ENCODE results near the gene UBE3A.

The UBE3A gene

DNA sequence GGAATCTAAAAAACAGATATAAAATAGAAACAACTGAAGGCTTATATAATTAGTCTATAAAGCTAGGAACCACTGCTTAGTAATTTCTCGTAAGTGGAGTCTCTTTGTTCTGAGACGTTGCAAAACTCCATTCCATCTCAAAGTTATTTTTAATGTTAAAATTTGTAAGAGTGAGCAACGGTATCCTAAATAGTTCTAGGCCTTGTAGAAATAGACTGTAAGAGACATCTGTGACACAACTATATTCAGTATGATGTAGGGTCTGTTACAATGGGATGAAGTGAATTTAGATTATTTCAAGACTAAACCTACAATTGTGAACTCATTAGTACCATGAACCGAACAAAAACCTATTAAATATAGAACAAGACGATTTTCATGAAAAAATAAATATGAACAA lies 57.2 kb downstream of the UBE3A start:
- H3K4me3 ChIP-seq (ENCODE audit: low read depth, low read length), result no peak overlapping the region
- peaks cover 24% of the 10 kb centered on the region for H3K36me3 ChIP-seq (ENCODE audit: insufficient read depth, low read length)
- no peak overlapping the region for H3K27ac ChIP-seq (ENCODE audit: low read depth, low read length)
- H2AFZ ChIP-seq (ENCODE audit: low read length, unreplicated experiment), result no peak overlapping the region
- peaks cover 30% of the 10 kb centered on the region for H3K4me1 ChIP-seq (ENCODE audit: control insufficient read depth, insufficient read depth, low read length, unreplicated experiment)
- peaks cover 88% of the 10 kb centered on the region for H3K79me2 ChIP-seq (ENCODE audit: control insufficient read depth, insufficient read depth, low read length, unreplicated experiment)
- H3K27me3 ChIP-seq (ENCODE audit: insufficient read depth, low read length), result no peaks in the 10 kb centered on the region

- Histone ChIP-seq H3K79me2 (ENCODE audit: control insufficient read depth, insufficient read depth, low read length, unreplicated experiment) (peaks cover 85% of the 10 kb centered on the region), H3K27ac (ENCODE audit: low read depth, low read length) (peak overlapping the region; percentile 61), H3K4me3 (ENCODE audit: low read depth, low read length) (no peak overlapping the region), H3K4me1 (ENCODE audit: control insufficient read depth, insufficient read depth, low read length, unreplicated experiment) (peaks cover 30% of the 10 kb centered on the region), H3K27me3 (ENCODE audit: insufficient read depth, low read length) (no peaks in the 10 kb centered on the region), H2AFZ (ENCODE audit: low read length, unreplicated experiment) (no peak overlapping the region), H3K36me3 (ENCODE audit: insufficient read depth, low read length) (peaks cover 33% of the 10 kb centered on the region)
Measured at GRCh38 chr15:25378501-25378901, 60.3 kb downstream of the UBE3A start.

DNA sequence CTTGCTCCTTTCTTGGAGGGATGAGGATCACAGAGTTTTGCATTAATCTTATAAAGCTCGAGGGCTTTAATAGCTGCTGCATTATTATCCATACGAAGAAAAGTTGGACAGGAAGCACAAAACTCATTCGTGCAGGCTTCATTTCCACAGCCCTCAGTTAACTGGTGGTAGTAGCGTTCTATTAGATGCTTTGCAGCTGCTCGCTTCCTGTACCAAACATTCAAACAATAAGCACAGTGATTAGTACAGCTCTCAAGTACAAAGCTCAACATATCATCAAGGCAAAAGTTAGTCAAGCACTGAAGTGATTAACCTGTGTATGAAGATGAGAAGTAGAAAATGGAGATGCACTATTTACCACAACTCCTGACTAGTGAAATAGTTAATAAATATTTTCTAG lies 63.3 kb downstream of the UBE3A start:
- H3K36me3 ChIP-seq (ENCODE audit: insufficient read depth, low read length), result peaks cover 36% of the 10 kb centered on the region
- no peak overlapping the region for H2AFZ ChIP-seq (ENCODE audit: low read length, unreplicated experiment)
- H3K27me3 ChIP-seq (ENCODE audit: insufficient read depth, low read length), result no peaks in the 10 kb centered on the region
- H3K4me3 ChIP-seq (ENCODE audit: low read depth, low read length), result no peak overlapping the region
- no peak overlapping the region for H3K27ac ChIP-seq (ENCODE audit: low read depth, low read length)
- peaks cover 39% of the 10 kb centered on the region for H3K4me1 ChIP-seq (ENCODE audit: control insufficient read depth, insufficient read depth, low read length, unreplicated experiment)
- peaks cover 65% of the 10 kb centered on the region for H3K79me2 ChIP-seq (ENCODE audit: control insufficient read depth, insufficient read depth, low read length, unreplicated experiment)

GRCh38 chr15:25374143-25374542 lies 64.7 kb downstream of the UBE3A start:
- Histone ChIP-seq H3K4me1 (ENCODE audit: control insufficient read depth, insufficient read depth, low read length, unreplicated experiment) (peaks cover 33% of the 10 kb centered on the region), H3K4me3 (ENCODE audit: low read depth, low read length) (no peak overlapping the region), H3K36me3 (ENCODE audit: insufficient read depth, low read length) (peaks cover 42% of the 10 kb centered on the region), H3K79me2 (ENCODE audit: control insufficient read depth, insufficient read depth, low read length, unreplicated experiment) (peaks cover 66% of the 10 kb centered on the region), H3K27ac (ENCODE audit: low read depth, low read length) (no peak overlapping the region), H2AFZ (ENCODE audit: low read length, unreplicated experiment) (no peak overlapping the region), H3K27me3 (ENCODE audit: insufficient read depth, low read length) (no peaks in the 10 kb centered on the region)

GRCh38 chr15:25372298-25372697 lies 66.5 kb downstream of the UBE3A start:
- H3K36me3 ChIP-seq (ENCODE audit: insufficient read depth, low read length), result peaks cover 42% of the 10 kb centered on the region
- peak overlapping the region; percentile 50 for H3K27ac ChIP-seq (ENCODE audit: low read depth, low read length)
- H3K27me3 ChIP-seq (ENCODE audit: insufficient read depth, low read length), result no peaks in the 10 kb centered on the region
- peaks cover 15% of the 10 kb centered on the region for H3K4me1 ChIP-seq (ENCODE audit: control insufficient read depth, insufficient read depth, low read length, unreplicated experiment)
- H3K79me2 ChIP-seq (ENCODE audit: control insufficient read depth, insufficient read depth, low read length, unreplicated experiment), result peaks cover 58% of the 10 kb centered on the region
- H2AFZ ChIP-seq (ENCODE audit: low read length, unreplicated experiment), result no peak overlapping the region
- no peak overlapping the region for H3K4me3 ChIP-seq (ENCODE audit: low read depth, low read length)

- peaks cover 33% of the 10 kb centered on the region for H3K36me3 ChIP-seq (ENCODE audit: insufficient read depth, low read length)
- no peaks in the 10 kb centered on the region for H3K27me3 ChIP-seq (ENCODE audit: insufficient read depth, low read length)
- peaks cover 17% of the 10 kb centered on the region for H3K4me1 ChIP-seq (ENCODE audit: control insufficient read depth, insufficient read depth, low read length, unreplicated experiment)
- H3K79me2 ChIP-seq (ENCODE audit: control insufficient read depth, insufficient read depth, low read length, unreplicated experiment), result peaks cover 34% of the 10 kb centered on the region
- H3K27ac ChIP-seq (ENCODE audit: low read depth, low read length), result no peak overlapping the region
- H2AFZ ChIP-seq (ENCODE audit: low read length, unreplicated experiment), result no peak overlapping the region
- H3K4me3 ChIP-seq (ENCODE audit: low read depth, low read length), result no peak overlapping the region
Measured at GRCh38 chr15:25368850-25369249, 70.0 kb downstream of the UBE3A start.

DNA sequence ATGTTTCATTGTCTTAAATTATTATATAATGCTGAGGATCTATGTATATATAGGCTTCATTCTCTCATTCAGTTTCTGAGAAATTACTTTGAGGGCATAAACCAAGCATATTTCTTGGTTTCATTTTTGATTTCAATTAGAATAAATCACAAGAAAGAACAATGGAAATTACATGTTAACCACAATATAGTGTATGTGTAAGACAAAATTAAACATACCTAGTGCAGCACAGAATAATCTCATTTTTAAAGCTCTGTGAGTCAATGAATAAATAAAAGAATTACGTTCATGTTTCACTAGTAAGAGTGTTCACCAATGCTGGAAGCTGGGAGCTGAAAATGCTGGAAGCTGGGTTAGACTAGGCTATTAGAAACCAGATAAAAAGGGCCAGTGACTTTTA lies 72.8 kb downstream of the UBE3A start:
- Histone ChIP-seq H3K79me2 (ENCODE audit: control insufficient read depth, insufficient read depth, low read length, unreplicated experiment) (peaks cover 37% of the 10 kb centered on the region), H3K36me3 (ENCODE audit: insufficient read depth, low read length) (peaks cover 24% of the 10 kb centered on the region), H3K27me3 (ENCODE audit: insufficient read depth, low read length) (no peaks in the 10 kb centered on the region), H3K4me1 (ENCODE audit: control insufficient read depth, insufficient read depth, low read length, unreplicated experiment) (peaks cover 2% of the 10 kb centered on the region), H2AFZ (ENCODE audit: low read length, unreplicated experiment) (no peak overlapping the region), H3K4me3 (ENCODE audit: low read depth, low read length) (no peak overlapping the region), H3K27ac (ENCODE audit: low read depth, low read length) (no peak overlapping the region)

GRCh38 chr15:25362545-25362944 lies 76.3 kb downstream of the UBE3A start:
- Histone ChIP-seq H3K4me3 (ENCODE audit: low read depth, low read length) (no peak overlapping the region), H3K4me1 (ENCODE audit: control insufficient read depth, insufficient read depth, low read length, unreplicated experiment) (peaks cover 2% of the 10 kb centered on the region), H2AFZ (ENCODE audit: low read length, unreplicated experiment) (no peak overlapping the region), H3K36me3 (ENCODE audit: insufficient read depth, low read length) (peaks cover 21% of the 10 kb centered on the region), H3K27me3 (ENCODE audit: insufficient read depth, low read length) (no peaks in the 10 kb centered on the region), H3K27ac (ENCODE audit: low read depth, low read length) (no peak overlapping the region), H3K79me2 (ENCODE audit: control insufficient read depth, insufficient read depth, low read length, unreplicated experiment) (peaks cover 21% of the 10 kb centered on the region)

GRCh38 chr15:25347707-25348106 lies 91.1 kb downstream of the UBE3A start:
- Histone ChIP-seq H2AFZ (ENCODE audit: low read length, unreplicated experiment) (no peak overlapping the region), H3K4me1 (ENCODE audit: control insufficient read depth, insufficient read depth, low read length, unreplicated experiment) (no peaks in the 10 kb centered on the region), H3K79me2 (ENCODE audit: control insufficient read depth, insufficient read depth, low read length, unreplicated experiment) (peaks cover 11% of the 10 kb centered on the region), H3K27me3 (ENCODE audit: insufficient read depth, low read length) (no peaks in the 10 kb centered on the region), H3K4me3 (ENCODE audit: low read depth, low read length) (no peak overlapping the region), H3K36me3 (ENCODE audit: insufficient read depth, low read length) (peaks cover 27% of the 10 kb centered on the region), H3K27ac (ENCODE audit: low read depth, low read length) (no peak overlapping the region)

DNA sequence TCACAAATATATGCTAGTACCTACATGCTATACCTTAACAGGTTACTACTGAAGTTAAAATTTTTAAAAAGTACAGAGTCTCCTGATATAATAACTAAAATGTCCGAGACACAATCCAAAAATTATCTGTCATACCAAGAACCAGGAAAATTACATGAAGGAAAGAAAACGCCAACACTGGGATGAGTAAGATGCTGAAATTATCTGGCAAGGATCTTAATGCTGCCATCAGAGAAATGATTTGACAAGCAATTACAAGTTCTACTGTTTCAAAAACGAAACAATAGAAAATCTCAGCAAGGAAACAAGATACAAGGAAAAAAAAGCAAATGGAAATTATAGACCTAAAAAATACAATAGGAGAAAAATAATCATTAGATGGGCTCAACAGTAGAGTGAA lies 92.5 kb downstream of the UBE3A start:
- H3K36me3 ChIP-seq (ENCODE audit: insufficient read depth, low read length), result peaks cover 21% of the 10 kb centered on the region
- no peak overlapping the region for H3K27ac ChIP-seq (ENCODE audit: low read depth, low read length)
- H3K79me2 ChIP-seq (ENCODE audit: control insufficient read depth, insufficient read depth, low read length, unreplicated experiment), result peaks cover 11% of the 10 kb centered on the region

GRCh38 chr15:25345943-25346342 lies 92.9 kb downstream of the UBE3A start:
- H3K27me3 ChIP-seq (ENCODE audit: insufficient read depth, low read length), result no peaks in the 10 kb centered on the region
- H3K36me3 ChIP-seq (ENCODE audit: insufficient read depth, low read length), result peaks cover 21% of the 10 kb centered on the region
- H3K79me2 ChIP-seq (ENCODE audit: control insufficient read depth, insufficient read depth, low read length, unreplicated experiment), result peaks cover 11% of the 10 kb centered on the region
- no peak overlapping the region for H3K4me3 ChIP-seq (ENCODE audit: low read depth, low read length)
- no peak overlapping the region for H2AFZ ChIP-seq (ENCODE audit: low read length, unreplicated experiment)
- H3K4me1 ChIP-seq (ENCODE audit: control insufficient read depth, insufficient read depth, low read length, unreplicated experiment), result no peaks in the 10 kb centered on the region
- no peak overlapping the region for H3K27ac ChIP-seq (ENCODE audit: low read depth, low read length)

More for the DNA sequence above, 92.5 kb downstream of the UBE3A start:
- Histone ChIP-seq H3K4me1 (ENCODE audit: control insufficient read depth, insufficient read depth, low read length, unreplicated experiment) (no peaks in the 10 kb centered on the region), H3K27me3 (ENCODE audit: insufficient read depth, low read length) (no peaks in the 10 kb centered on the region), H3K4me3 (ENCODE audit: low read depth, low read length) (no peak overlapping the region), H2AFZ (ENCODE audit: low read length, unreplicated experiment) (no peak overlapping the region)

Data from ACC112 (cell line).